Body of pancreas (tissue), 4 donors: Measurements from ENCODE around the gene FREM3.

Source experiments
- POLR2A ChIP-seq, 3 donors: fragments of 450-650 bp; IDR thresholded peaks; one replicate each; pipeline ENCODE4 v1.6.1; 2016; ENCODE audit warnings: antibody characterized with exemption in 3 of 3, mild to moderate bottlenecking in 2 of 3
- TF ChIP-seq, protein P1 (sequence below), 7 experiments: fragments of 450-650 bp in 4 of 7; fragments of 200-600 bp in 3 of 7; sonication (generic) in 3 of 7; IDR thresholded peaks; one replicate each; pipeline ENCODE4 v1.5.1; 2016 to 2019; ENCODE audit warnings: antibody characterized with exemption in 7 of 7

DNA sequence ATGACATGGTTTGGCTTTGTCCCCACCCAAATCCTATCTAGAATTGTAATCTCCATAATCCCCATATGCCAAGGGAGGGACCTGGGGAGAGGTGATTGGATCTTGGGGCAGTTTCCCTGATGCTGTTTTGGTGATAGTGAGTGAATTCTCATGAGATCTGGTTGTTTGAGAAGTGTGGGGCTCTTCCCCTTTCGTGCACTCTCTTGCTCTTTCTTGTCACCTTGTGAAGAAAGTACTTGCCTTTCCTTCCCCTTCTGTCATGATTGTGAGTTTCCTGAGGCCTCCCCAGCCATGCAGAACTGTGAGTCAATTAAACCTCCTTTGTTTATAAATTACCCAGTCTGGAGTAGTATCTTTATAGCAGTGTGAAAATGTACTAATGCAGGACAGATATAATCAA lies 36.4 kb upstream of the FREM3 start:
- TF ChIP-seq, protein P1, sequence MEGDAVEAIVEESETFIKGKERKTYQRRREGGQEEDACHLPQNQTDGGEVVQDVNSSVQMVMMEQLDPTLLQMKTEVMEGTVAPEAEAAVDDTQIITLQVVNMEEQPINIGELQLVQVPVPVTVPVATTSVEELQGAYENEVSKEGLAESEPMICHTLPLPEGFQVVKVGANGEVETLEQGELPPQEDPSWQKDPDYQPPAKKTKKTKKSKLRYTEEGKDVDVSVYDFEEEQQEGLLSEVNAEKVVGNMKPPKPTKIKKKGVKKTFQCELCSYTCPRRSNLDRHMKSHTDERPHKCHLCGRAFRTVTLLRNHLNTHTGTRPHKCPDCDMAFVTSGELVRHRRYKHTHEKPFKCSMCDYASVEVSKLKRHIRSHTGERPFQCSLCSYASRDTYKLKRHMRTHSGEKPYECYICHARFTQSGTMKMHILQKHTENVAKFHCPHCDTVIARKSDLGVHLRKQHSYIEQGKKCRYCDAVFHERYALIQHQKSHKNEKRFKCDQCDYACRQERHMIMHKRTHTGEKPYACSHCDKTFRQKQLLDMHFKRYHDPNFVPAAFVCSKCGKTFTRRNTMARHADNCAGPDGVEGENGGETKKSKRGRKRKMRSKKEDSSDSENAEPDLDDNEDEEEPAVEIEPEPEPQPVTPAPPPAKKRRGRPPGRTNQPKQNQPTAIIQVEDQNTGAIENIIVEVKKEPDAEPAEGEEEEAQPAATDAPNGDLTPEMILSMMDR (IDR thresholded peaks at IDR 0.05) = no peak
- no peak for TF ChIP-seq POLR2A (IDR thresholded peaks at IDR 0.05)
